NOMO-1 treated with DMSO at 0.1 percent for 48 hours (cell line): ENCODE data around the gene GPN2.
A peak's percentile ranks its signal among the peaks of the same experiment; 100 is the strongest.

Experiments used
- DNase-seq: peaks from one replicate; lab custom pipeline; 2025; ENCODE audit not compliant: unreplicated experiment; lab: John Stamatoyannopoulos, UW

GPN2 gene

GRCh38 chr1:26889551-26890466 lies at the start of gene GPN2:
Gene GPN2 (minus strand): TSS chr1:26890283. CDS start chr1:26890096, 187 bp downstream.
- peak; percentile 76 for DNase-seq

- DNase-seq: no peak
These were observed 48.6 kb upstream of the GPN2 start for GRCh38 chr1:26938659-26939025.

GRCh38 chr1:26938004-26938658 lies 48.0 kb upstream of the GPN2 start:
- no peak for DNase-seq

- DNase-seq: no peak
These were observed 46.7 kb upstream of the GPN2 start for GRCh38 chr1:26936823-26937222.

- DNase-seq: peak; percentile 95
These were observed 42.4 kb upstream of the GPN2 start for GRCh38 chr1:26932531-26932930.

- no peak for DNase-seq
These were observed 33.6 kb upstream of the GPN2 start for GRCh38 chr1:26923711-26924110.

GRCh38 chr1:26922901-26923300 lies 32.8 kb upstream of the GPN2 start:
- DNase-seq: no peak

- DNase-seq: no peak
These were observed 32.3 kb upstream of the GPN2 start for GRCh38 chr1:26922431-26922729.

GRCh38 chr1:26921540-26922430 lies 31.7 kb upstream of the GPN2 start, which contains the start of gene NUDC:
Gene NUDC (plus strand): TSS chr1:26921743. CDS start chr1:26921849, 106 bp downstream.
- DNase-seq: peak; percentile 96

GRCh38 chr1:26921126-26921539 lies 31.1 kb upstream of the GPN2 start:
- DNase-seq: no peak

GRCh38 chr1:26915204-26915842 lies 25.2 kb upstream of the GPN2 start:
- no peak for DNase-seq

GRCh38 chr1:26913754-26914619 lies 23.9 kb upstream of the GPN2 start, which contains the start of gene NR0B2:
Gene NR0B2 (minus strand): TSS chr1:26913975. CDS start chr1:26913940, 35 bp downstream.
- DNase-seq: no peak

GRCh38 chr1:26913389-26913753 lies 23.3 kb upstream of the GPN2 start:
- no peak for DNase-seq

GRCh38 chr1:26912147-26912490 lies 22.0 kb upstream of the GPN2 start:
- no peak for DNase-seq

GRCh38 chr1:26911399-26912146 lies 21.5 kb upstream of the GPN2 start:
- no peak for DNase-seq

- DNase-seq: no peak
These were observed 20.5 kb upstream of the GPN2 start for GRCh38 chr1:26910343-26911160.

GRCh38 chr1:26909951-26910342 lies 19.9 kb upstream of the GPN2 start:
- no peak for DNase-seq
